Upper lobe of right lung (tissue), 1 donor: Measurements from ENCODE around the gene AGK. TPM values are rescaled to one million over a fixed set of nuclear protein-coding genes. Genes with fewer than 3 reads are reported as not detected.

Experiments used
- ATAC-seq: fragments of 200-7000 bp; cut with Tn5 transposase; one replicate; pipeline ENCODE4 v1.9.1; 2020; ENCODE audit warnings: mild to moderate bottlenecking, moderate library complexity
- DNase-seq: peaks from one replicate; pipeline ENCODE4 v3.0.0-alpha.2; 2020
- H3K27ac ChIP-seq: fragments of 200-600 bp; one replicate; pipeline ENCODE4 v1.8.0; 2022
- H3K27me3 ChIP-seq: fragments of 200-600 bp; one replicate; pipeline ENCODE4 v1.8.0; 2022; ENCODE audit warnings: mild to moderate bottlenecking
- H3K36me3 ChIP-seq: fragments of 200-600 bp; one replicate; pipeline ENCODE4 v1.8.0; 2022
- H3K4me1 ChIP-seq: fragments of 200-600 bp; one replicate; pipeline ENCODE4 v1.8.0; 2022
- H3K4me3 ChIP-seq: fragments of 200-600 bp; one replicate; pipeline ENCODE4 v1.8.0; 2022; ENCODE audit warnings: mild to moderate bottlenecking
- H3K9me3 ChIP-seq: fragments of 200-600 bp; one replicate; pipeline ENCODE4 v1.8.0; 2022
- intact Hi-C: fragments of 100-400 bp; cut with DNase I; formaldehyde crosslinking; loops from one replicate; pipeline ENCODE4 v1.11.0; 2022
- total RNA-seq: library from RNA; stranded (reverse); fragmentation: NEBNext Ultra II Directional; extraction: Animal tissue kit (Norgen Biotek cat#: 25700); gene quantifications from one replicate; pipeline ENCODE4 v1.2.1, GENCODE V29; 2021
- TF ChIP-seq, protein P1 (sequence below): fragments of 200-600 bp; IDR thresholded peaks from one replicate; pipeline ENCODE4 v1.8.0; 2022; ENCODE audit warnings: antibody characterized with exemption
- donor health status: DM: no; HTN: yes; CAD: no; lungs with severe emphysema.

AGK gene
- total RNA-seq, 1 donor from 2014 or later = 17.5 TPM

DNA sequence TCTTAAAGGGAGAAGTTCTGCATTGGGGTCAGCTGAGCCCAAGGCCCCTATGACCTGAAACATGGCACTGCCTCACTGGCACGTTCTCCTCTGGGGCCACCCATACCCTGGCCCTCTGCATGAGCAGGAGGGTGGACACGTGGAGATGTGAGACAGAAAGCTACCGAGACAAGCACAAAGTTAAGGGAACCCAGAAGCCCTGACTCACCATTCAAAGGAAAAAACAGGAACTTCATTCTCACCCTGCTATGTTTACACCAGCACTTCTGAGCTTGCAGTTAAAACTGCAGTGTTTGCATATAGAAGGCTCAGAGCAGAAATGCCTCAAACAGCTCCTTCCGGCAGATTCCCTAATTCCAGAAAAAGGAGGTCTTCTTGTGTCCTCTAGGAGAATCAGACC is 109.0 kb downstream of the AGK start:
- H3K4me1 ChIP-seq = peaks cover 14% of the 10 kb centered on the region
- H3K36me3 ChIP-seq = peaks cover 67% of the 10 kb centered on the region
- TF ChIP-seq, protein P1, sequence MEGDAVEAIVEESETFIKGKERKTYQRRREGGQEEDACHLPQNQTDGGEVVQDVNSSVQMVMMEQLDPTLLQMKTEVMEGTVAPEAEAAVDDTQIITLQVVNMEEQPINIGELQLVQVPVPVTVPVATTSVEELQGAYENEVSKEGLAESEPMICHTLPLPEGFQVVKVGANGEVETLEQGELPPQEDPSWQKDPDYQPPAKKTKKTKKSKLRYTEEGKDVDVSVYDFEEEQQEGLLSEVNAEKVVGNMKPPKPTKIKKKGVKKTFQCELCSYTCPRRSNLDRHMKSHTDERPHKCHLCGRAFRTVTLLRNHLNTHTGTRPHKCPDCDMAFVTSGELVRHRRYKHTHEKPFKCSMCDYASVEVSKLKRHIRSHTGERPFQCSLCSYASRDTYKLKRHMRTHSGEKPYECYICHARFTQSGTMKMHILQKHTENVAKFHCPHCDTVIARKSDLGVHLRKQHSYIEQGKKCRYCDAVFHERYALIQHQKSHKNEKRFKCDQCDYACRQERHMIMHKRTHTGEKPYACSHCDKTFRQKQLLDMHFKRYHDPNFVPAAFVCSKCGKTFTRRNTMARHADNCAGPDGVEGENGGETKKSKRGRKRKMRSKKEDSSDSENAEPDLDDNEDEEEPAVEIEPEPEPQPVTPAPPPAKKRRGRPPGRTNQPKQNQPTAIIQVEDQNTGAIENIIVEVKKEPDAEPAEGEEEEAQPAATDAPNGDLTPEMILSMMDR = no peak
- DNase-seq (no peak), ATAC-seq (peak; percentile 86)
- no peak overlapping the region for H3K27ac ChIP-seq
- no peaks in the 10 kb centered on the region for H3K27me3 ChIP-seq
- no peaks in the 10 kb centered on the region for H3K9me3 ChIP-seq
- intact Hi-C loops = no loop called here
- no peak overlapping the region for H3K4me3 ChIP-seq

DNA sequence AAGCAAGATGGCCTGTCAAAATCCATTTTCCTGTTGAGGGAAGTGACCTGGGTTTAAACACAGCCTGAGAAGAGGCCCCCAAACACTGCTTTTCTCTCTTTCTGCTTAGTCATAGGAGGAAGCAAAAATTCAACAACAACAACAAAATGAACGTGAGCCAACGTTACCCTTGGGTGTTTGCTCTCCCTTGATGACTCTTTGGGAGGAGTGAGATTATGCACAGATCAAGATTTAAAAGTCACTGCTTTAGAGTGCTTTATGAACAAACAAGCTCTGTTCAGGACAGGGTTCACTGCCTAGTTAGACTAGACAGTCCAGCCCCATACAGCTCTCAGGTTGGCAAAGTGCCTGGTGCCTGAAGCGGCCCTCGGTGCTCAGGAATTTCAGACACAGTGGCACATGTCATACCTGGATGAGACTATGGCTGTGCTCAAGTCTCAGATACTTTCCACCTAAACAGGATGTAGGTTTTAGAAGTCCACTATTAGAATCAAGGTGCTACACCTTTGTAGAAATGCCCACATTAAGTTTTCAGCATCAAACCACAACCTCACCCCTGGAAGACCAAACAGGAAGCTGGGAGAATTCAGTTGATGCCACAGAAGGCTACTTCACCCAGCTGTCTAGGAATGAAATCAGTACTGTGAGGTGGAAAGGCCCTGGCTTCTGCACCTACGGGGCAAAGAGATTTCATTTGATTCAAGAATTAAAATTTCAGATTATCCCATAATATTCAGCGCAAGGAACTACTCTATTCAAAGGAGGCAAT is 112.1 kb downstream of the AGK start:
- TF ChIP-seq, protein P1 = no peak
- peak overlapping the region; percentile 3 for H3K27ac ChIP-seq
- intact Hi-C loops = no loop called here

GRCh38 chr7:141664450-141664849 is 113.2 kb downstream of the AGK start:
- Histone ChIP-seq H3K4me1 (peaks cover 14% of the 10 kb centered on the region), H3K4me3 (no peak overlapping the region), H3K36me3 (peaks cover 60% of the 10 kb centered on the region), H3K9me3 (no peaks in the 10 kb centered on the region), H3K27me3 (no peaks in the 10 kb centered on the region), H3K27ac (no peak overlapping the region)
- TF ChIP-seq, protein P1 = no peak
- intact Hi-C loops = no loop called here
- DNase-seq = no peak
- no peak for ATAC-seq

More for the DNA sequence above, 112.1 kb downstream of the AGK start:
- DNase-seq (no peak), ATAC-seq (peak; percentile 54)
- Histone ChIP-seq H3K9me3 (no peaks in the 10 kb centered on the region), H3K4me1 (peaks cover 14% of the 10 kb centered on the region), H3K36me3 (peaks cover 72% of the 10 kb centered on the region), H3K27me3 (no peaks in the 10 kb centered on the region), H3K4me3 (no peak overlapping the region)

- ATAC-seq (no peak), DNase-seq (no peak)
- H3K4me1 ChIP-seq = peaks cover 14% of the 10 kb centered on the region
- H3K4me3 ChIP-seq = no peak overlapping the region
- no peaks in the 10 kb centered on the region for H3K9me3 ChIP-seq
- no peak overlapping the region for H3K27ac ChIP-seq
- TF ChIP-seq, protein P1 = no peak
- intact Hi-C loops = no loop called here
- peaks cover 66% of the 10 kb centered on the region for H3K36me3 ChIP-seq
- no peaks in the 10 kb centered on the region for H3K27me3 ChIP-seq
Measured at GRCh38 chr7:141665208-141666035, 114.2 kb downstream of the AGK start.

DNA sequence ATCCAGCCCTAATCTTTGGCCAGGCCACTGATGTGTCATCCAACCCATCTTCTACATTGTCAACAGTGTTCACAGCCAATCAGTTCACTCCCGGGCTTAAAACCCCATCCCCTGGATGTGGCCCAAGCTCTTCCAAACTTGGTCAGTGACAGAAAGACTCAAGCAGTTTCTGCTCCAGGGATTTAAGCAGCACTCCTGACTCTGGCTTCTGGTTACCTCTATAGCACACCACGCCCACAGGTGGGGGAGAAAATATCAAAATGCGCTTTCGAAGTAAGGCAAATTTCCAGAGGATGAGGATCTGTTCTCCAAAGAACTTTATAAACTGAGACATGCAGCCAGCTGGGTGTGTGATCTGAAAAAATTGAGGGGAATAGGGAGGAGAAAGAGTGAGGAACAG is 114.9 kb downstream of the AGK start:
- intact Hi-C loops = no loop called here
- DNase-seq (no peak), ATAC-seq (no peak)
- H3K27me3 ChIP-seq = no peaks in the 10 kb centered on the region
- no peak overlapping the region for H3K4me3 ChIP-seq
- TF ChIP-seq, protein P1 = no peak
- peaks cover 14% of the 10 kb centered on the region for H3K4me1 ChIP-seq
- no peaks in the 10 kb centered on the region for H3K9me3 ChIP-seq
- H3K36me3 ChIP-seq = peaks cover 67% of the 10 kb centered on the region
- no peak overlapping the region for H3K27ac ChIP-seq
